Activated T-helper 17 cell treated with anti-CD3 and anti-CD28 coated beads, Interleukin-2, amount 50 U/mL, for 72 hours (primary cell): ENCODE data around the gene CFAP45. TPM values are rescaled to one million over a fixed set of nuclear protein-coding genes. Genes with fewer than 3 reads are reported as not detected.

ENCODE experiments used
- ATAC-seq: fragments of 150-1000 bp; cut with Tn5 transposase; replicated peaks from 2 replicates; pipeline ENCODE4 v1.10.0; 2021; ENCODE audit warnings: mild to moderate bottlenecking, moderate library complexity
- H3K27ac Mint-ChIP-seq: one replicate; pipeline ENCODE4 v1.8.0; 2022; ENCODE audit warnings: mixed read lengths
- H3K27me3 Mint-ChIP-seq: one replicate; pipeline ENCODE4 v1.8.0; 2022; ENCODE audit warnings: mixed read lengths
- H3K36me3 Mint-ChIP-seq: one replicate; pipeline ENCODE4 v1.8.0; 2022; ENCODE audit warnings: low read depth, mild to moderate bottlenecking, mixed read lengths
- H3K4me1 Mint-ChIP-seq: one replicate; pipeline ENCODE4 v1.8.0; 2022; ENCODE audit warnings: mixed read lengths
- H3K4me3 Mint-ChIP-seq: one replicate; pipeline ENCODE4 v1.8.0; 2022; ENCODE audit warnings: mild to moderate bottlenecking, mixed read lengths
- H3K9me3 Mint-ChIP-seq: one replicate; pipeline ENCODE4 v1.8.0; 2022; ENCODE audit warnings: mixed read lengths
- total RNA-seq, 2 donors: library from RNA; stranded (reverse); gene quantifications; one replicate each; pipeline ENCODE4 v1.2.3, GENCODE V29; 2022

The CFAP45 gene
- total RNA-seq, 2 donors from 2014 or later: 0.78 to 3.6 TPM

DNA sequence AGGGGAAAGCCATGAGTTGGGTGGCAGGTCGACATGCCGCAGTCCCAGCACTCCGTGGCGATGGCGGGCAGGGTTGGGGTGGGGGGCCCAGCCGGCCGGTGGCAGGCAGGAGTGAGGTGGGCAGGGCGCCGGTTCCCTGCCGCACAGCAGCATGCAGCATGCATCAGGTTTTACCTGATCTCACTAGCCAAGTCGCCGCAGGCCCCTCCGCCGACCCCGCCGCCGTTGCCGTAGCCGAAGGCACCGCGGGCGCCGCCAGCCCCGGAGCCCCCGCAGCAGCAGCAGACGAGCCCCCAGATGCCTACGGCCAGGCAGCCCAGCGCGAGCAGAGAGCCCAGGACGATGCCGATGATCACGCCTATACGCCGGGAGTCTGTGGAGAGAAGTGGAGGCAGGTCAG is 44.3 kb downstream of the CFAP45 start:
- peaks cover 12% of the 10 kb centered on the region for H3K4me1 Mint-ChIP-seq
- H3K36me3 Mint-ChIP-seq: no peaks in the 10 kb centered on the region
- peak overlapping the region; percentile 79 for H3K27ac Mint-ChIP-seq
- H3K9me3 Mint-ChIP-seq: no peaks in the 10 kb centered on the region
- H3K4me3 Mint-ChIP-seq: peak overlapping the region; percentile 89
- H3K27me3 Mint-ChIP-seq: no peaks in the 10 kb centered on the region
- no peak for ATAC-seq

DNA sequence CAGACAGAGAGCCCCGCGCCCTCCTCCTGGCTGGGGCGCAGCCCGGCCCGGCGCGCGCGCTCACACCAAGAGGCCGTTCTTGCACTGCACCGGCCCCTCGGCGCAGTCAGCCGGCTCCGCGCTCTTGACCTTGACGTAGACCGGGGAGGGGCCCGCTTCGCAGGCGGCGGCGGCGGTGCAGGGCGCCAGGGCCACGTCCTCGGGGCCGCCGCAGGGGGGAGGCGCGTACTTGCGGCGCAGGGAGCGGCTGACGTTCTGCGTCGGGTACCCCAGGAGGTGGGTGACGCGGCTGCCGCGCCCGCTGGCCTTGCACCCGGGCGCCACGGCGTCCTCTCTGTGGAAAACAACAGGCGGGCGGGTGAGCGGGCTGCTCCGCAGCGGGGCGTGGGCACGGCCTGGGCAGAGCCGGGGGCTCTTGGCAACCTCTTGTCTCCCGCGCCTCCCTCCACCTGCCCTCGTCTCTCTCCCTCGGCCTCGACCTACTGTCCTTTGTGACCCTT is 45.2 kb downstream of the CFAP45 start:
- peak overlapping the region; percentile 89 for H3K4me3 Mint-ChIP-seq
- peak overlapping the region; percentile 79 for H3K27ac Mint-ChIP-seq
- no peaks in the 10 kb centered on the region for H3K36me3 Mint-ChIP-seq
- H3K4me1 Mint-ChIP-seq: peaks cover 12% of the 10 kb centered on the region
- no peaks in the 10 kb centered on the region for H3K27me3 Mint-ChIP-seq
- ATAC-seq: peak; percentile 96
- no peaks in the 10 kb centered on the region for H3K9me3 Mint-ChIP-seq

DNA sequence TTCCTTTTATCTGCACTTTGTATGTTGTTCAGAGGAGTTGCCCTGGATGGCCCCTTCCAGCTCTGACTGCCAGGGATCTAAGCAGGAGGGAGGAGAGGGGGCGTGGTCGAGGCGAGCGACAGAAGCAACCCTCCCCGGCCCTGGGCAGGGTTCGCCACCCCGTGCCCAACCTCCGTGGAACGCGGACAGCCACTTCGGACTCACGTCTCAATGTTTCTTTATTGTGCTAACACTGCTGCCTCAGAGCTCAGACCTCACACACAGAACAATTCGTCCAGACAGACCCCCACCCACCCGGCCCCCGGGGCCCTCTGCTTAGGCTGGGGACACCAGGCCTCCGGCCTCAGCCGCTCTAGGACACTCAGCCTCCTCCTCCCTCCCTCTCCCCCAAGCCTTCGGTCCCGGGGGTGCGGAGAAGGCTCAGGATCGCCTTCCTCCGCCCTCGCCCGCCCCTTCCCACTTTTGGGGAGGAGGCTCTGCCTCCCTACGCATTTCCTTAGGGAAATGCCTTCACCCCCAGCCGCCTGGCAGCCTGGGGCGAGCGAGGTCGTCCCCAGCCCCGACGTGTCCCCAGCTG is 45.8 kb downstream of the CFAP45 start:
- Mint-ChIP-seq H3K4me3 (peak overlapping the region; percentile 82), H3K4me1 (peaks cover 12% of the 10 kb centered on the region), H3K27ac (peak overlapping the region; percentile 12), H3K9me3 (no peaks in the 10 kb centered on the region), H3K27me3 (no peaks in the 10 kb centered on the region), H3K36me3 (no peaks in the 10 kb centered on the region)
- peak; percentile 31 for ATAC-seq

DNA sequence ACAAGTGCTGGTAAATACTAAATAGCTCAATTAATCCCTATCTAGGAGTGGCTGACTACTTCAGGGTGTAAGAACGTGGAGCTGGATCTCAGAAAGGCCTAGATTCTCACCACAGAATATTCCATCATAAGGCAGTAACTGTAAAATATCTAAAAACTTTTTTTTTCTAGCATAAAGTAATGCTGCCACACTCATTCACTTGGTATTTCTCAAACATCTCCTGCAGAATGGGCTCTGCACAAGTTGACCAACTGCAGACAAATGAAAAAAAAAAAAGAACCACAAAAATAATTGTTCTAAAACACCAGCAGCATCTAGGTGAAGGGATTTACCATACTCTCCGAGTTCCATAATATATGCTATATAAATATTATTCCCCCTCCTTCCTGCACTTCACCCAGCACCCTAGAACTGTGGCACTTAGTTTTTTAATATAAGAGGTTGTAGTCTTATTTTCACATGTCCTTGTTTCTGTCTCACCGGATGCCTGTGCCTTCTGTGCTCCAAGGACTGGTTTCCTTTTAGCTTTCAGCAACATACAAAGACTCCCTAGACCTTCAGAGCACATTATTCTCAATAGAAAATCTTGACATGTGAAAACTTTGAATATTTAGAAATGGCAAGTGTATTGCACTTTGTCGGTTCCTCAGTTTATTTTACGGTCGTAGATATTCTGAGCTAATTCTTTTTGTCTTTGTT is 46.4 kb downstream of the CFAP45 start:
- Mint-ChIP-seq H3K36me3 (no peaks in the 10 kb centered on the region), H3K27ac (peak overlapping the region; percentile 12), H3K9me3 (no peaks in the 10 kb centered on the region), H3K27me3 (no peaks in the 10 kb centered on the region), H3K4me3 (peak overlapping the region; percentile 82), H3K4me1 (peaks cover 12% of the 10 kb centered on the region)
- ATAC-seq: no peak

DNA sequence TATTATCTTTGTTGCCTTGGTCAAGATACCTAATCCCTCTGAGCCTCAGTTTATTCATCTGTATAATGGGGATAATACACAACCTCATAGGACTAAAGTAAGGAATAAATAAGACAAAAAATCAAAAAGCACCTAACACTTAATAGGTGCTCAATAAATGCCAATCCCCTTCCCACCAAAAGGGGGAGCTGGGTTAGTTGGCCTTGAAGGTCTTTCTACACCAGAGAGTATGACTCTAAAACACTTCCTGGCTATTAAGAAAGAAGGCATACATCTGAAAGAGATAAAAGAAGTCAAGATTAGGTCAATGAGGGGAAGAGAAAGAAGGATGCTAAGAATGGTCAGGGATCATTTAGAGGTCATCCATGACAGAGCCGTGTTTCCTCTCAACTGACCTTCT is 48.6 kb downstream of the CFAP45 start:
- Mint-ChIP-seq H3K27me3 (no peaks in the 10 kb centered on the region), H3K27ac (no peak overlapping the region), H3K4me1 (peaks cover 12% of the 10 kb centered on the region), H3K9me3 (no peaks in the 10 kb centered on the region), H3K36me3 (no peaks in the 10 kb centered on the region), H3K4me3 (no peak overlapping the region)
- no peak for ATAC-seq

DNA sequence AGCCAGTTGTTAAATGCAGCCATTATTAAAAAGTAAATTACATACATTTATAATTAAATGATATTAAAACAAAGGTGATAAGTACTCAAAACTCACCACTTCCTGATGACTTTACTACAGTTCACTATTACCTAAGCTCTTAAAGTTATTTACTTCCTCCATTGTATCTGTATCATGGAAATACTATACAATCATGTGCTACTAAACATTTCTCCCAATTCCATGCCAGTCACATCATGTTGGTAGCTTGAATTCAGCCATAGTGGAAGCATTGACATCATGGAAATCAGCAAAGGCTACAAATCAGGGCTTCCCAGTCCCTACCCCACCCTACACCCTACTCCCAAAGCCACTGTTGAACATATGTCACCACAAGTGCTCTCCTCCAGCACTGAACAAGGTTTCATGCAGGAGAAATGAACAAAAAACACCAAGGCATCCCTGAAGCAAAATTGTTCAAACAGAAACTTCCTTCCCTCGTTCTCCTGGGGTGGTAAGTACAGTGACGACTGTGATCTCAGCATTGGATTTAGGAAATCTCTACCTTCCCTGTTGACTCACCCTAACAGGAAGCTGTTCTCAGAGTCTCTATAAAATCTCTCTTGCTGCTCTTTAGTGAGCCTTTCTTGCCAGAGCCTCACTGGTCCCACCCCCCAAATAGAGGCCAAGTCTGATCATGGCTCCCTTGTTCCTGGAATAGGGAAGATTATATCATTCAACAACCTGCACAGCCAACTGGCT is 50.2 kb downstream of the CFAP45 start:
- H3K4me3 Mint-ChIP-seq: no peak overlapping the region
- no peaks in the 10 kb centered on the region for H3K27me3 Mint-ChIP-seq
- no peaks in the 10 kb centered on the region for H3K36me3 Mint-ChIP-seq
- ATAC-seq: no peak
- H3K4me1 Mint-ChIP-seq: peaks cover 6% of the 10 kb centered on the region
- H3K9me3 Mint-ChIP-seq: no peaks in the 10 kb centered on the region
- peak overlapping the region; percentile 15 for H3K27ac Mint-ChIP-seq

DNA sequence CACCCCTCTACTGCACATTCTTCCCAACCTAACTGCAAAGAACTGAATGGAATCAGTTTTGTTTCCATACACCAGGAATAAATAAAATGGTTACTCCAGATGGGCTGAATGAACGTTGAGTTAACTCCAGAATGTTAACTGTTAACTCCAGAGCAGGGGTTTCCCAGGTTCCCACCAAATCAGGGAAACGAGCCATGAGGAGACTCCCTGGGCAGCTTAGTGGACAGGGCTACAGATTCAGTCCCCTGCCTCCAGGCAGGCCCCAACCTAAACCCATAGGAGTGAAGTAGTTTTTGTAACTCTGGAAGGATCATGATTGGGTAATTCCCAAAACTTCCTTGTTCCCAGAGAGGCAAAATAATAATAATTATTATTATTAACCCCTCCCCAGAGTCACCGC is 51.6 kb downstream of the CFAP45 start:
- no peaks in the 10 kb centered on the region for H3K9me3 Mint-ChIP-seq
- H3K4me3 Mint-ChIP-seq: no peak overlapping the region
- H3K27me3 Mint-ChIP-seq: no peaks in the 10 kb centered on the region
- no peaks in the 10 kb centered on the region for H3K36me3 Mint-ChIP-seq
- no peak overlapping the region for H3K27ac Mint-ChIP-seq
- no peaks in the 10 kb centered on the region for H3K4me1 Mint-ChIP-seq
- ATAC-seq: no peak

DNA sequence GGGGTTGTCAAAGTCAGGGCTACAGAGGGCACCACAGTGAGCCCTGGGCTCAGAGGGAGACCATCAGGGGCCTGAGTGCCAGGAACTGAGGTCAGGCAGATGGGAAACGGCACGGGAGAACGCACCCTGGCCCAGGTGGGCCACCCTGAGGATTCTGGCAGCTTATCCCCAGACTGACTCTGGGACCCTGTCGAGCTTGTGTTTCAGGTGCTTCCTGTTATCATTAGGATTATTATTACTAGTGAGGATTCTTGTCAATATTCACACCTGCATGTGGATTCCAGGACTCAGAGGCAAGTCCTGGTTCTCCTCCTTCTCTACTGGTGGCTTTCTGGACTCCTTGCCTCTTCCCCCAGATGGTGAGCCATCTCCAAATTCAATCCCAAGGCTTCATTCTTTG is 52.7 kb downstream of the CFAP45 start:
- Mint-ChIP-seq H3K36me3 (no peaks in the 10 kb centered on the region), H3K4me1 (no peaks in the 10 kb centered on the region), H3K27ac (no peak overlapping the region), H3K9me3 (no peaks in the 10 kb centered on the region), H3K4me3 (no peak overlapping the region), H3K27me3 (no peaks in the 10 kb centered on the region)
- no peak for ATAC-seq

DNA sequence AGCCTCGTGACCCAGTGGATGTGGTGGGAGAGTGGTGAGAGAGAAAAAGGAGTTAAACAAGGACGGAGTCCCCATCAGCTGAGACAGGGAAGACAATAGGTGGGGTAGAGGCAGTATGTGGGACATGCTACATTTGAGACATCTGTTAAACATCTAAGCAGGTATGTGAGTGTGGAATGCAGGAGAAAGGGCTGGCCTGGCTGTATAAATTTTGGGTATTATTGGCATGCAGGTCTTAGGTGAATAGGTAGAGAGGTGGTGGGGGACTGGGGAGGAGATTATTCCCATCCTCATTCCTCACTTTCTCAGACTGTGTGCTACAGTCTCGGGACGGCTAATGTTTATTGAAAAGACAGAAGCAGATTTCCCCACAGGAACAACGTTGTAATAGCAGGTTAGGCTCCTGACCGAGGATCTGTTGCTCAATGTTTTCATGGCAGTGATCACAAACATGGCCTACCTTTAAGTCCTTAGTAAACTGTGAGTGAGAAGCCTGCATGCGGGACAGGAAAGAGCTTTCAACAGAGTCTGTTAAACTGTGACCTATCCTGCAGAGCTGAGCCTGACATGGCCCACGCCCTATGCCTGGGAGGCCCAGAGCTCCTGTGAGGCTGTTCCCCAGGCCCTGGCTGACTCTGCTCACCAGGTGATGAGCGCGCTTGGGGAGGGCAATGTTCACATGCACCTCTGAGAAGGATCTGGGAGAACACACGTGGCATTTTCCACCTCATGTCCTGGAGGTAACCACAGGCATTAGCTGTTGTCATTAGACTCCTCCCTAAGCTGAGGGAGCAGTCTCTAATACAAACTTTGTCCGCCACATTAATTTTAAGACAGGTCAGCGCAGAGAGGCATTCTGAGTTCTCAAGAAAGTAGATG is 54.0 kb downstream of the CFAP45 start:
- H3K4me3 Mint-ChIP-seq: no peak overlapping the region
- no peaks in the 10 kb centered on the region for H3K4me1 Mint-ChIP-seq
- H3K27ac Mint-ChIP-seq: no peak overlapping the region
- no peaks in the 10 kb centered on the region for H3K27me3 Mint-ChIP-seq
- H3K9me3 Mint-ChIP-seq: no peaks in the 10 kb centered on the region
- no peak for ATAC-seq
- H3K36me3 Mint-ChIP-seq: no peaks in the 10 kb centered on the region

DNA sequence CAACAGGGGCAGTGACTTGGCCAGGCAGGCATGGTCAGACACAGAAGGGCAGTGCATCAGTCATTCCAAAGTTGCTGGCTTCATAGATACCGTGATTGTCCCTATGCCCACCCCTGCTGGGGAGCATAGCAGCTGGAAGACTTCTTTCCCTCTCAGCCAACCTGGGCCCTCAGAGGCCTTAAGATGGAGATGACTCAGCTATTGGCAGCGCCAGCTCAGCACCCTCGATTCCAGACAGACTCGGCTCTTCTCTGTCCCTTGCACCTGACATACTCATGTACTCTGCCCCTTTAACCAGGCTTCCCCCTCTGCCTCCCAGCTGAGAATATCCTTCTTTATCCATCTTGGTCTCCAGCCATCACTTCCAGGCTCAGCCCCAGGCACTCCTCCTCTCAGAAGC is 56.5 kb downstream of the CFAP45 start:
- H3K27ac Mint-ChIP-seq: no peak overlapping the region
- H3K9me3 Mint-ChIP-seq: no peaks in the 10 kb centered on the region
- H3K27me3 Mint-ChIP-seq: no peaks in the 10 kb centered on the region
- ATAC-seq: no peak
- H3K4me1 Mint-ChIP-seq: peaks cover 5% of the 10 kb centered on the region
- H3K36me3 Mint-ChIP-seq: no peaks in the 10 kb centered on the region
- no peak overlapping the region for H3K4me3 Mint-ChIP-seq

DNA sequence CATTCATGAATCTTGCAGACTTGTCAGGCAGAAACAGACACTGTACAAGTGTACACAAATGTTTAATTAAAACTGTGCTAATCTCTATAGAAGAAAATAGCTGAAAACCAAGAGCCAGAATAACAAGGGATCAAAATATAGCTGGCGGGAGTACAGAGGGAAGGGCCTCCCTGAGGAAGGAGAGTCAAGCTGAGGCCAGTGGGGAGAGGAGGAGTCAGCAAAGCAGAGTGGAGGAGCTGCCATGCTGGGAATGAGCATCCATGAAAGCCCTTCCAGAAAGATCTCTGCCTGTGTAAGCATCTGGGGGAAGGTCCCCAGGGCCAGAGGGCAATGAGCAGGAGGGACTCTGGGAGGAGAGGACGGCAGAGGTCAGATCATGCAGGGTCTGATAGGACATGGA is 58.2 kb downstream of the CFAP45 start:
- no peaks in the 10 kb centered on the region for H3K9me3 Mint-ChIP-seq
- no peaks in the 10 kb centered on the region for H3K36me3 Mint-ChIP-seq
- no peak for ATAC-seq
- no peak overlapping the region for H3K4me3 Mint-ChIP-seq
- H3K4me1 Mint-ChIP-seq: peaks cover 6% of the 10 kb centered on the region
- H3K27me3 Mint-ChIP-seq: no peaks in the 10 kb centered on the region
- no peak overlapping the region for H3K27ac Mint-ChIP-seq

DNA sequence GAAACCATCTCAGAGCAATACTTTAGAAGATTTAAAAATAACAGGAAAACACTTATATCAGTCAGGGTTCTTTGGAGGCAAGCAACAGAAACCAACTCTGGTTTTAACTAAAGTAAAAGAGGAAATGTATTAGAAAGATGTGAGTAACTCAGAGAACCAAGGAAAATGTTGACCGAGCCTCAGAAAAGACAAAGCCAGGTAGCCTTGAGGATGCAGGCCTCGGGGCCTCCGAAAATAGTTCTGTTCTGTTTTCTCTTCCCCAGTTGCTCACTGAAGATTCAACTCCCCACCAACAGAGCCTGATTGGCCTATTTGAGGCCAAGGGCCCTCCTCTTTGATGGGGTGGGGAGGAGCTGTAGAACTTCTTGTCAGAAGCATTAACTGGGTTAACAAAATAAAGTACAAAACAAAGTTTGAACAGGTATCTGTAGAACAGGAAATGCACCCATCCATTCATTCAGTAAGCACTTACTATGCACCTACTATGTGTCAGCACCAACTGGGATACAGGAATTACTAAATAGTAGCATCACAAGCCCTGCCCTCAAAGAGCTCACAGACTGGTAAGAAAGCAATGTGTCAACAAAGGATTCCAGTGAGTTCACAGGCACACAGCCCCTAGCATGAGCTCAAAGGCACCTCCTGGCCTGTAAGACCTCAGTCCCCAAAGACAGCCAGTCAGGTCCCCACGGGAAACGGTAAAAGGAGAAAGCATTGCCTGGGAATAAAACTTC is 60.7 kb downstream of the CFAP45 start:
- H3K4me3 Mint-ChIP-seq: no peak overlapping the region
- peak overlapping the region; percentile 55 for H3K27ac Mint-ChIP-seq
- H3K27me3 Mint-ChIP-seq: no peaks in the 10 kb centered on the region
- ATAC-seq: peak; percentile 74
- peaks cover 6% of the 10 kb centered on the region for H3K4me1 Mint-ChIP-seq
- no peaks in the 10 kb centered on the region for H3K36me3 Mint-ChIP-seq
- H3K9me3 Mint-ChIP-seq: no peaks in the 10 kb centered on the region

DNA sequence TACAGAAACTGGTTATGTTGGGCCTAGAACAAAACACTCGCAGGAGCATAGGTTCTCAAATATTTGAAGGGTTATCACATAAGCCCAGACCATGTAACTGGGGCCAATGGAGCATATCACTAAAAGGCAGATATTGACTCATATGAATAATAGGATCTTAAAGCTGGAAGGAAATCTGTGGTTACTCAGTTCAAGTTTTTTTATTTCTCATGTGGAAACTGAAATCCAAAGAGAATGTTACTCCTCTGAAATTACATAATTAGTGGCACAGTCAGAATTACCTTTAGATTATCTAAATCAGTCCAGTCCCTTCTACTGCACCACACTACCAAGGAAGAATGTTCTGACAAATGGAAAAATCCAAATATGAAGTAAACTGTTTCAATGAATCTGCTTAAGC is 61.2 kb downstream of the CFAP45 start:
- H3K9me3 Mint-ChIP-seq: no peaks in the 10 kb centered on the region
- no peaks in the 10 kb centered on the region for H3K27me3 Mint-ChIP-seq
- peak; percentile 58 for ATAC-seq
- peak overlapping the region; percentile 55 for H3K27ac Mint-ChIP-seq
- H3K36me3 Mint-ChIP-seq: no peaks in the 10 kb centered on the region
- H3K4me3 Mint-ChIP-seq: no peak overlapping the region
- peaks cover 6% of the 10 kb centered on the region for H3K4me1 Mint-ChIP-seq
